Stimulated activated CD8-positive, alpha-beta memory T cell treated with anti-CD3 and anti-CD28 coated beads, Interleukin-7, amount 100 ng/mL, for 24 hours (primary cell): ENCODE results near the gene ZBP1.

Experiments
- DNase-seq: peaks from one replicate; pipeline ENCODE4 v3.0.0-alpha.2; 2020; ENCODE audit warnings: low read depth

ZBP1 gene

GRCh38 chr20:57658447-57658832 is 38.2 kb upstream of the ZBP1 start:
- DNase-seq, result no peak

- DNase-seq, result no peak
Measured at GRCh38 chr20:57657535-57658446, 37.6 kb upstream of the ZBP1 start.

GRCh38 chr20:57656821-57657534 is 36.8 kb upstream of the ZBP1 start:
- DNase-seq, result no peak

- no peak for DNase-seq
Measured at GRCh38 chr20:57656252-57656820, 36.1 kb upstream of the ZBP1 start.

GRCh38 chr20:57655809-57656155 is 35.6 kb upstream of the ZBP1 start:
- DNase-seq, result no peak

GRCh38 chr20:57654998-57655808 is 35.0 kb upstream of the ZBP1 start:
- no peak for DNase-seq

- no peak for DNase-seq
Measured at GRCh38 chr20:57654363-57654997, 34.3 kb upstream of the ZBP1 start.

GRCh38 chr20:57653910-57654309 is 33.7 kb upstream of the ZBP1 start:
- no peak for DNase-seq

- no peak for DNase-seq
Measured at GRCh38 chr20:57653546-57653900, 33.3 kb upstream of the ZBP1 start.

- no peak for DNase-seq
Measured at GRCh38 chr20:57652606-57653545, 32.6 kb upstream of the ZBP1 start.

GRCh38 chr20:57651881-57652605 is 31.8 kb upstream of the ZBP1 start:
- DNase-seq, result no peak

GRCh38 chr20:57650756-57651483 is 30.7 kb upstream of the ZBP1 start:
- DNase-seq, result no peak

GRCh38 chr20:57650266-57650665 is 30.0 kb upstream of the ZBP1 start:
- no peak for DNase-seq

- no peak for DNase-seq
Measured at GRCh38 chr20:57649617-57650015, 29.4 kb upstream of the ZBP1 start.

- no peak for DNase-seq
Measured at GRCh38 chr20:57648878-57649616, 28.8 kb upstream of the ZBP1 start.

GRCh38 chr20:57647933-57648785 is 27.9 kb upstream of the ZBP1 start:
- no peak for DNase-seq
